Activated T-helper 9 cell treated with anti-CD3 and anti-CD28 coated beads, Interleukin-2, amount 50 U/mL, for 16 hours (primary cell): ENCODE data around the gene PAX8.
"Not testable (repeated sequence)": the region's sequence is repeated elsewhere in the genome, so short reads cannot be mapped to it uniquely, and the experiment has no call there.

ENCODE experiments used
- DNase-seq: peaks from one replicate; pipeline ENCODE4 v3.0.0-alpha.2; 2020; ENCODE audit warnings: low read depth

The PAX8 gene

GRCh38 chr2:113288674-113289149 is 10.0 kb upstream of the PAX8 start:
- not testable (repeated sequence) for DNase-seq

GRCh38 chr2:113288117-113288673 is 9.5 kb upstream of the PAX8 start:
- not testable (repeated sequence) for DNase-seq

GRCh38 chr2:113285816-113286215 is 7.1 kb upstream of the PAX8 start:
- no peak for DNase-seq

GRCh38 chr2:113284999-113285398 is 6.3 kb upstream of the PAX8 start:
- DNase-seq = not testable (repeated sequence)

GRCh38 chr2:113284476-113284875 is 5.8 kb upstream of the PAX8 start:
- no peak for DNase-seq

GRCh38 chr2:113283704-113284284 is 5.1 kb upstream of the PAX8 start:
- no peak for DNase-seq

- DNase-seq = no peak
These were observed 4.2 kb upstream of the PAX8 start for GRCh38 chr2:113282747-113283533.

GRCh38 chr2:113281910-113282746 is 3.4 kb upstream of the PAX8 start:
- DNase-seq = no peak

- DNase-seq = no peak
These were observed 514 bp downstream of the PAX8 start for GRCh38 chr2:113278073-113278741.

GRCh38 chr2:113277474-113278072 is 1.1 kb downstream of the PAX8 start:
- DNase-seq = no peak

GRCh38 chr2:113276761-113277425 is 1.8 kb downstream of the PAX8 start:
- no peak for DNase-seq

GRCh38 chr2:113276216-113276760 is 2.4 kb downstream of the PAX8 start:
- DNase-seq = no peak

- DNase-seq = no peak
These were observed 3.0 kb downstream of the PAX8 start for GRCh38 chr2:113275556-113276215.

GRCh38 chr2:113274432-113274831 is 4.3 kb downstream of the PAX8 start:
- DNase-seq = no peak

GRCh38 chr2:113273981-113274380 is 4.7 kb downstream of the PAX8 start:
- no peak for DNase-seq

GRCh38 chr2:113273027-113273551 is 5.6 kb downstream of the PAX8 start:
- DNase-seq = no peak

- DNase-seq = no peak
These were observed 6.2 kb downstream of the PAX8 start for GRCh38 chr2:113272477-113272876.

GRCh38 chr2:113268621-113269360 is 9.9 kb downstream of the PAX8 start:
- DNase-seq = no peak

GRCh38 chr2:113266431-113266830 is 12.3 kb downstream of the PAX8 start:
- no peak for DNase-seq
